K562 (cell line): Measurements from ENCODE around the gene ZNF853. TPM values are rescaled to one million over a fixed set of nuclear protein-coding genes. Genes with fewer than 3 reads are reported as not detected.
A peak's percentile ranks its signal among the peaks of the same experiment; 100 is the strongest.

Experiments used
- ESRRA ChIP-seq: fragments of 450-650 bp; IDR thresholded peaks from 2 replicates; pipeline ENCODE4 v1.6.1; 2014; ENCODE audit warnings: low read depth, mild to moderate bottlenecking, moderate library complexity, borderline replicate concordance
- EWSR1 ChIP-seq: fragments of 450-650 bp; IDR thresholded peaks from 2 replicates; pipeline ENCODE4 v1.6.1; 2018; ENCODE audit warnings: borderline replicate concordance, mild to moderate bottlenecking, low read depth, moderate library complexity; ENCODE audit not compliant: partially characterized antibody
- HCFC1 ChIP-seq: IDR thresholded peaks from 2 replicates; pipeline ENCODE4 v1.6.1; 2012; ENCODE audit warnings: low read depth, low read length, improper control_type of control experiment
- L3MBTL2 ChIP-seq: fragments of 450-650 bp; IDR thresholded peaks from 2 replicates; pipeline ENCODE4 v1.6.1; 2016; ENCODE audit warnings: mild to moderate bottlenecking, moderate library complexity
- NONO ChIP-seq, 2 experiments: fragments of 200-400 bp in 1 of 2; fragments of 450-650 bp in 1 of 2; formaldehyde crosslinking in 1 of 2; IDR thresholded peaks; 2 replicates each; pipeline ENCODE4 v1.6.1; 2017; ENCODE audit warnings: low read depth in 2 of 2, mild to moderate bottlenecking in 2 of 2, moderate library complexity in 2 of 2, low read length in 1 of 2
- POU5F1 ChIP-seq: fragments of 150-350 bp; IDR thresholded peaks from 2 replicates; pipeline ENCODE4 v1.6.1; 2014; ENCODE audit warnings: borderline replicate concordance, low read length, low read depth, mild to moderate bottlenecking; ENCODE audit not compliant: partially characterized antibody
- PPARD ChIP-seq: fragments of 250-450 bp; sonication (Bioruptor Pico); IDR thresholded peaks from 2 replicates; pipeline ENCODE4 v1.8.0; 2022; ENCODE audit warnings: inconsistent platforms, mild to moderate bottlenecking, moderate library complexity
- SMARCA4 ChIP-seq: fragments of 450-650 bp; IDR thresholded peaks from 2 replicates; pipeline ENCODE4 v1.6.1; 2016
- SMC3 ChIP-seq: conservative IDR thresholded peaks from 2 replicates; pipeline ENCODE4 v1.6.1; 2011; ENCODE audit warnings: low read depth, low read length, improper control_type of control experiment; ENCODE audit not compliant: insufficient read depth
- TCF15 ChIP-seq: fragments of 250-450 bp; sonication (Bioruptor Pico); IDR thresholded peaks from 2 replicates; pipeline ENCODE4 v1.8.0; 2022; ENCODE audit warnings: moderate library complexity, mild to moderate bottlenecking, inconsistent platforms
- THRA ChIP-seq: fragments of 450-650 bp; IDR thresholded peaks from 2 replicates; pipeline ENCODE4 v1.6.1; 2017; ENCODE audit warnings: mild to moderate bottlenecking, moderate library complexity
- ZBTB33 ChIP-seq: sonication (generic); formaldehyde crosslinking; IDR thresholded peaks from 2 replicates; pipeline ENCODE4 v1.8.1; 2023; ENCODE audit warnings: mild to moderate bottlenecking, missing genetic modification reagents
- ZBTB8A ChIP-seq: fragments of 450-650 bp; IDR thresholded peaks from 2 replicates; pipeline ENCODE4 v1.6.1; 2018; ENCODE audit warnings: mild to moderate bottlenecking, moderate library complexity; ENCODE audit not compliant: partially characterized antibody
- ZNF695 ChIP-seq: fragments of 450-650 bp; formaldehyde crosslinking; IDR thresholded peaks from 2 replicates; pipeline ENCODE4 v1.4.0; 2020; ENCODE audit warnings: mild to moderate bottlenecking, moderate library complexity
- polyA plus RNA-seq, 8 experiments: library from polyadenylated mRNA; depleted of rRNA in 4 of 8; stranded (reverse) in 5 of 8; unstranded in 3 of 8; fragments of >200 nt; fragmentation: Nextera tagmentation in 2 of 8; fragmentation: Illumina TruSeq in 1 of 8; extraction: Ambion mirVana in 2 of 8; extraction: Trizol in 1 of 8; gene quantifications; 2 replicates each; pipeline versions ENCODE4 v1.2.1 to v1.2.3, GENCODE V29; 2011 to 2014; ENCODE audit warnings: inconsistent platforms in 1 of 8, missing spikeins in 1 of 8
- total RNA-seq, 7 experiments: library from RNA; depleted of rRNA in 6 of 7; stranded (reverse); fragments of >200 nt in 6 of 7; fragmentation: Illumina TruSeq in 2 of 7; extraction: Trizol in 2 of 7; gene quantifications; 2 replicates each; pipeline versions ENCODE4 v1.2.1 to v1.2.3, GENCODE V29; 2011 to 2021; ENCODE audit warnings: low replicate concordance in 1 of 7
- TF ChIP-seq, protein P1 (sequence below): sonication (generic); formaldehyde crosslinking; IDR thresholded peaks from 2 replicates; pipeline ENCODE4 v1.8.1; 2023; ENCODE audit warnings: mild to moderate bottlenecking, missing genetic modification reagents
- TF ChIP-seq, protein P2 (sequence below): sonication (generic); formaldehyde crosslinking; IDR thresholded peaks from 2 replicates; pipeline ENCODE4 v1.8.0; 2023; ENCODE audit warnings: missing genetic modification reagents, mild to moderate bottlenecking, borderline replicate concordance

The ZNF853 gene
- total and polyA plus RNA-seq, 9 of the 15 experiments (the other 6 are each of a cell fraction or from before 2014, with no cell fraction given): 0.03 TPM; not detected in 8

DNA sequence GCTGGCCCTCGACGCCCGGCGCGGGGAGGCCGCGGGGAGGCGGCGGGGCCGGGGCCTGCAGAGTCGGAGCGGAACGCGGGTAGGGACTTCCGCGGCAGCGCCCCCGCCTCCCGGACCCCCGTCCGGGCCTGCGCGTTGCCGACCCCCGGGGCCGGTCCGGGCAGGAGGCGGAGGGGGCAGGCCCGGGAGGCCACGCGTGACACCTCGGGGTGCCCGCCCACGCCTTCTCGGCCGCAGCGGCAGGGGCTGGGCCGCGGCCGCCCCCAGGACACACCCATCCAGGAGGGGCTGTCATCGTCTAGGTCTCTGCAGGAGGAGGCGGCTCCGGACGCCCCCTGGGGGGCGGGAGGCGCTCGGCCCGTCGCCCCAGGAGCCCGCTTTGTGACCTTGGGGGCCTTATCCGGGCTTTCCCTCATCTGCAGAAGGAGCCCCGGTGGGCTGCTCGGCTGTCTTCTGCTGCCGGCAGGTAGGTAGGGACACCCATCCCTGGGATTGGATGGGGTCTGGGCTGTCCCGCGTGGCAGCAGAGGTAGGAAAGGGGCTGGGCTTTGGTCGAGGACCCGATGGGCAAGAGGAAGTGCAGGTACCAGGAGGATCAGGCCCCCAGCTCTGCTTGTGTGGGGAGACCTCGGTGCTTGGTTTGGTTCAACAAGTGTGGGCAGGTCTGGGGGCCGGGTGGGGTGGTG lies 22.3 kb downstream of the ZNF853 start (continued):
- TF ChIP-seq ZBTB33: 0 out of 2 replicates have a peak, but pooled peaks have one; percentile 18
- TF ChIP-seq ZNF695 (CRISPR knock-in tag): no peak
- TF ChIP-seq NONO (IDR thresholded peaks at IDR 0.05; ENCODE audit: low read depth in 2 of 2, low read length in 1 of 2): peak in 1 of 2 experiments; percentile 59; a peak in 1 of 4 replicates
- 0 out of 2 replicates have a peak, but pooled peaks have one; percentile 24 for TF ChIP-seq SMARCA4
- TF ChIP-seq L3MBTL2: peak; percentile 57
- no peak for TF ChIP-seq THRA
- TF ChIP-seq, protein P1, sequence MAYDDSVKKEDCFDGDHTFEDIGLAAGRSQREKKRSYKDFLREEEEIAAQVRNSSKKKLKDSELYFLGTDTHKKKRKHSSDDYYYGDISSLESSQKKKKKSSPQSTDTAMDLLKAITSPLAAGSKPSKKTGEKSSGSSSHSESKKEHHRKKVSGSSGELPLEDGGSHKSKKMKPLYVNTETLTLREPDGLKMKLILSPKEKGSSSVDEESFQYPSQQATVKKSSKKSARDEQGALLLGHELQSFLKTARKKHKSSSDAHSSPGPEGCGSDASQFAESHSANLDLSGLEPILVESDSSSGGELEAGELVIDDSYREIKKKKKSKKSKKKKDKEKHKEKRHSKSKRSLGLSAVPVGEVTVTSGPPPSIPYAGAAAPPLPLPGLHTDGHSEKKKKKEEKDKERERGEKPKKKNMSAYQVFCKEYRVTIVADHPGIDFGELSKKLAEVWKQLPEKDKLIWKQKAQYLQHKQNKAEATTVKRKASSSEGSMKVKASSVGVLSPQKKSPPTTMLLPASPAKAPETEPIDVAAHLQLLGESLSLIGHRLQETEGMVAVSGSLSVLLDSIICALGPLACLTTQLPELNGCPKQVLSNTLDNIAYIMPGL: 0 out of 2 replicates have a peak, but pooled peaks have one; percentile 8
- TF ChIP-seq EWSR1: no peak
- no peak for TF ChIP-seq ZBTB8A
- TF ChIP-seq HCFC1: peak; percentile 68
- TF ChIP-seq TCF15 (CRISPR knock-in tag): no peak
- peak; percentile 98 for TF ChIP-seq ESRRA
- TF ChIP-seq PPARD (CRISPR knock-in tag): no peak
- TF ChIP-seq, protein P2, sequence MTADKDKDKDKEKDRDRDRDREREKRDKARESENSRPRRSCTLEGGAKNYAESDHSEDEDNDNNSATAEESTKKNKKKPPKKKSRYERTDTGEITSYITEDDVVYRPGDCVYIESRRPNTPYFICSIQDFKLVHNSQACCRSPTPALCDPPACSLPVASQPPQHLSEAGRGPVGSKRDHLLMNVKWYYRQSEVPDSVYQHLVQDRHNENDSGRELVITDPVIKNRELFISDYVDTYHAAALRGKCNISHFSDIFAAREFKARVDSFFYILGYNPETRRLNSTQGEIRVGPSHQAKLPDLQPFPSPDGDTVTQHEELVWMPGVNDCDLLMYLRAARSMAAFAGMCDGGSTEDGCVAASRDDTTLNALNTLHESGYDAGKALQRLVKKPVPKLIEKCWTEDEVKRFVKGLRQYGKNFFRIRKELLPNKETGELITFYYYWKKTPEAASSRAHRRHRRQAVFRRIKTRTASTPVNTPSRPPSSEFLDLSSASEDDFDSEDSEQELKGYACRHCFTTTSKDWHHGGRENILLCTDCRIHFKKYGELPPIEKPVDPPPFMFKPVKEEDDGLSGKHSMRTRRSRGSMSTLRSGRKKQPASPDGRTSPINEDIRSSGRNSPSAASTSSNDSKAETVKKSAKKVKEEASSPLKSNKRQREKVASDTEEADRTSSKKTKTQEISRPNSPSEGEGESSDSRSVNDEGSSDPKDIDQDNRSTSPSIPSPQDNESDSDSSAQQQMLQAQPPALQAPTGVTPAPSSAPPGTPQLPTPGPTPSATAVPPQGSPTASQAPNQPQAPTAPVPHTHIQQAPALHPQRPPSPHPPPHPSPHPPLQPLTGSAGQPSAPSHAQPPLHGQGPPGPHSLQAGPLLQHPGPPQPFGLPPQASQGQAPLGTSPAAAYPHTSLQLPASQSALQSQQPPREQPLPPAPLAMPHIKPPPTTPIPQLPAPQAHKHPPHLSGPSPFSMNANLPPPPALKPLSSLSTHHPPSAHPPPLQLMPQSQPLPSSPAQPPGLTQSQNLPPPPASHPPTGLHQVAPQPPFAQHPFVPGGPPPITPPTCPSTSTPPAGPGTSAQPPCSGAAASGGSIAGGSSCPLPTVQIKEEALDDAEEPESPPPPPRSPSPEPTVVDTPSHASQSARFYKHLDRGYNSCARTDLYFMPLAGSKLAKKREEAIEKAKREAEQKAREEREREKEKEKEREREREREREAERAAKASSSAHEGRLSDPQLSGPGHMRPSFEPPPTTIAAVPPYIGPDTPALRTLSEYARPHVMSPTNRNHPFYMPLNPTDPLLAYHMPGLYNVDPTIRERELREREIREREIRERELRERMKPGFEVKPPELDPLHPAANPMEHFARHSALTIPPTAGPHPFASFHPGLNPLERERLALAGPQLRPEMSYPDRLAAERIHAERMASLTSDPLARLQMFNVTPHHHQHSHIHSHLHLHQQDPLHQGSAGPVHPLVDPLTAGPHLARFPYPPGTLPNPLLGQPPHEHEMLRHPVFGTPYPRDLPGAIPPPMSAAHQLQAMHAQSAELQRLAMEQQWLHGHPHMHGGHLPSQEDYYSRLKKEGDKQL (CRISPR knock-in tag): no peak
- TF ChIP-seq POU5F1: no peak
- TF ChIP-seq SMC3: no peak
